GM19467 (cell line): ENCODE results near the gene DSCAML1.

Experiments
- ATAC-seq: cut with Tn5 transposase; IDR thresholded peaks from one replicate; pipeline ENCODE4 v1.9.1; 2021; ENCODE audit warnings: mild to moderate bottlenecking, moderate library complexity; ENCODE audit not compliant: unreplicated experiment

The DSCAML1 gene

DNA sequence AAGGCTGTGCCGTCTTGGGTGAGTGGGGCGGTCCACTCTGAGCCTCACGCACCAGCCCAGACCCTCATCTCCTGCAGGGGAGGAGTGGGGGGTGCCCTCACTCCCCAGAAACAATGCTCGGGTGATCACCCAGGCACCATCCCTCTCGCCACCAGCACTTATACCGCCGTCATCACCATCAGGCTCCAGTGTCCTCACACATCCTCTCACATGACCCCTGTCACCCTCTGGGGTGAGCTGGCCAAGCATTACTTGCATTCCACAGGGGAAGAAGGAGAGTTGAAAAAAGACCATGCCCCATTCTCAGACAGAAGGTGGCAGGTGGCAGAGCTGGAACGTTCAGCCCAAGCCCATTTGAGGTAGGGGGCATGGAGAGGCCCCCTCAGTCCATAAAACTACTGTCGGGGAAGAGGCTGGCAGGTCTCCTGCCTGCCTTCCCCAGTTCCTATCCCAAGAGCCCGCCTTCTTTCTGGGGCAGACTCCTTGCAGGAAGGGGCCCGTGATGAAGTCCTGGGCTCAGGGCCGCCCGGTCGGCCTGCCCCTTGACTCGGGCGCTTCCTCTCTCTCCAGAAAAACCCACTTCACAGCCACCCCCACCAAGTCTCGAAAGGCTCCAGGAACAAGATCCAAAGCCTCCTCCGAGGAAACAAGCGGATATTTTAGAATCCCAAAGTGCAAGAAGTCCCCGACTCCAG, 153.3 kb downstream of the DSCAML1 start:
- no peak for ATAC-seq

DNA sequence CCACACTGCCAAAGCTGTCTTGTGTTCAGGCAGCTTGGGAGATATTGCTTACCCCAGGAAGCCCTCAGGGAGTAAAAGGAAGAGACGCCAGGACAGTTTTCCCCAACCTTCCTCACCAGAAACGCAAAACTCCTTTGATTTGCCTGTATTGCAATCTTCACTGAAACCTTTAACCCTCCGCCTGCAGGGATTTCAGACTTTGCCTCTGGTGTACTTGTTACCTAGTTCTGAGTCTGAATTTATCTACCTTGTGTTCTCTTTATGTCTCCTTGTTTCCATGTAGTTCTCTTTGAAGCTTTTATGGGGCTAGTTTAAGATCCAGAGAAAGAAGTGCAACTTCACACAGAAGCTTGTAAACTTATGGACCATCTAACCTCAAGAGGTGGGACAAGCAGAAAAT, 154.2 kb downstream of the DSCAML1 start:
- no peak for ATAC-seq

- no peak for ATAC-seq
Measured at GRCh38 chr11:117642396-117642795, 154.6 kb downstream of the DSCAML1 start.

- no peak for ATAC-seq
Measured at GRCh38 chr11:117641008-117641915, 155.8 kb downstream of the DSCAML1 start.

- ATAC-seq = no peak
Measured at GRCh38 chr11:117640041-117640440, 157.0 kb downstream of the DSCAML1 start.

DNA sequence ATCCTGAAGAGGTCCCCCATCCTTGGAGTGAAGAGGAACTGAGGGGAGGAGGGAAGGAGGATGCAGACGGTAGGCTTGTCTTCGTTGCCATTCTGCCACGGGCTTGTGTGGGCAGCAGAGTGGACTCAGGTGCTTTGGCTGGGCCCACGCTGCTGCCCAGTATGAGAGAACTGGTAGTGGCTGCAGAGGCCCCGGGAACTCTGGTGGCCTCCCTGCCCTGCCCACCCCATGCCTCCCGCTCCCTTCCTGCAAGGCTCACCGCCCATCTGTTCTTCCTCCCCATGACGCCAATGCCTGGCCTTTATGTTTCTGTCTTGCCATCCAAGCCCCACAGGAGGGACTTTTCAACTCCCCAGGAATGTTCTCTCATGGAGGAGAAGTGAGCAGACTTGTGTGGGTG, 157.4 kb downstream of the DSCAML1 start:
- ATAC-seq = no peak

DNA sequence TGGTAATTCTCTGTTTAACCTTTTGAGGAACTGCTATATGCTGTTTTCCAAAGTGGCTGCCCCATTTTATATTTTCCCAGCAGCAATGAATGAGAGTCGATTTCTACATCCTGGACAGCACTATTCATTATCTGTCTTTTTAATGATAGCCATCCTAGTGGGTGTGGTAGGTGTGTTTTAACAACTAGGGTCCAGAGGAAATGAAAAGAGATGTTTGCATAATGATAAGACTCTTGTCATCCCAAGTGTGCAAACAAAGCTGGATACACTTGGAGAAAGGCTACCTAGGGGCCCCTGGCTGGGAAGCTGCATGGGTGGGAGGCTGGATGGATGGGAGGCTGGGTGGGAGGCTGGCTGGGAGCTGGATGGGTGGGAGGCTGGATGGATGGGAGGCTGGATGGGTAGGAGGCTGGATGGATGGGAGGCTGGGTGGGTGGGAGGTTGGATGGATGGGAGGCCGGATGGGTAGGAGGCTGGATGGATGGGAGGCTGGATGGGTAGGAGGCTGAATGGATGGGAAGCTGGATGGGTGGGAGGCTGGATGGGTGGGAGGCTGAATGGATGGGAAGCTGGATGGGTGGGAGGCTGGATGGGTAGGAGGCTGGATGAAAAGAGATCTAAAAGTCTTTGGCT, 158.0 kb downstream of the DSCAML1 start:
- no peak for ATAC-seq

DNA sequence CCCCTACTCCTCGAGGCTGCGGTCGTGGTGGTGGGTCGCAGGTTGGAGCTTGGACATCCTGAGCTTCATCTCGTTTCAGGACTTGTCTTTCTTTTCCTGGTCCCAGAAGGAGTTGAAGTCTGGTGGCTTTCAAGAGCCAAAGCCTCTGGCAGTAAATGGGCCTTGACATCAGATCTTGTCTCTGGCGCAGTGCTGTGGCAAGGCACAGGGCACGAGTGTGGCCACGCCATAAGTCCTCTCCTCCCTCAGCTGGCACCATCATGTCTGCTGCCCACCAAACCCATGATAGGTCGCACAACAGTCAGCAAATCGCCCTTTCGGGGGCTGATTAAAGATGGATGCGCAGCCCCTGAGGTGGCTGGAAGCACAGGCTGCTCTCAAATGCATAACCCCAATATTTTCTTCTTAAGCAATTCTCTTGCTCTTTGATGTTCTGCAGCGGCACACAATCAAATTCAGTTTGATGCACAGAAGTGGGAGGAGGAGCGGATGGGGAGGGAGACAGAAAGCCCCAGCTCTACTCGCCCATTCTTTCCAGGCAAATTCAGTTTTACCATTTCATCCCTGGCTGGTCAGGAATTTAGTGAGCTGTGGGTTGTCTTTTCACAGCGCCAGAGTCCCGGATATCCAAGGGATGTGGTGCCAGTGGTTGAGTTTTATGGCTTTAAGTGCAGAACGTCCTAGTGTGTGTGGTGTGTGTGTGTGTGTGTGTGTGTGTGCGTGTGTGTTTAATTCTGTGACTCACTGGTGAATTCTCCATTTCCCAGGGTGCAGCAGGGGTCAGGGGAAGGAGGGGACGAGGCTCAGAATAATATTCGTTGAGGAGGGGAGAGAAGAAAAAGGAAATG, 162.0 kb downstream of the DSCAML1 start:
- ATAC-seq = no peak

DNA sequence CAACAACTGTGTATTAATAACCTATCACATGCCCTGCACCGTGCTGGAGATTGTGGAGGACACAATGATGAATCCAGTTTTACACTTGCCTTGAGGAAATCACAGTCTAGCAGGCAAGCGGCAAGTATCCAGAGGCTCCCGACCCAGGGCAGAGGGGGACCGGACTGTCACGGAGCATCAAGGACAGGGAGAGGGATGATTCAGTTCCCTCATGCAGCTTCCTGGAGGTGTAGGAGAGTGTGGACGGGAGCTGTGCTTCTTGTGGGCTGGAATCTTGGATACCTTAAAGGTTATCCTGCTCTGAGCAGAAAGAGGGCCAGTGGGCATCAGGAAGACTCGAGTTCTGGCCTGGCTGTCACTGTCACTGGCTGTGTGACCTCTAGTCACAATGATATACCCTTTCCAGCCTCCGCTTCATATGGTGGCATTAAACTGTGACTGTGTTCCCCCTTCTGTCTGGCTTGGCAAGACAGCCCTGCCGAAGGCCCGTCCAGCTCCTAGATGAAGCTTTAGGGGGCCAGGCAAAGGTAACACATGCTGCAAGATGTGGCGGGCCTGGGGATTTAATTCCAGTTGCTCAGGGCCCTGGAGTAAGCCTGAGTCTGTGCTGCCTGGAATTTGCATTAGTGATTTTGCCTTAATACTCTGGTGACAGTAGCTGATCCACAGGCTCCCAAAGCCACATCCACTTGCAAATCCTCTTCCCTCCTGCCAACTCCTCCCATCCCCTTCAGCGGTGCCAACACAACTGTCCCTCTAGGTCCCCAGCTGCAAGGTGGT, 162.8 kb downstream of the DSCAML1 start:
- ATAC-seq = no peak

DNA sequence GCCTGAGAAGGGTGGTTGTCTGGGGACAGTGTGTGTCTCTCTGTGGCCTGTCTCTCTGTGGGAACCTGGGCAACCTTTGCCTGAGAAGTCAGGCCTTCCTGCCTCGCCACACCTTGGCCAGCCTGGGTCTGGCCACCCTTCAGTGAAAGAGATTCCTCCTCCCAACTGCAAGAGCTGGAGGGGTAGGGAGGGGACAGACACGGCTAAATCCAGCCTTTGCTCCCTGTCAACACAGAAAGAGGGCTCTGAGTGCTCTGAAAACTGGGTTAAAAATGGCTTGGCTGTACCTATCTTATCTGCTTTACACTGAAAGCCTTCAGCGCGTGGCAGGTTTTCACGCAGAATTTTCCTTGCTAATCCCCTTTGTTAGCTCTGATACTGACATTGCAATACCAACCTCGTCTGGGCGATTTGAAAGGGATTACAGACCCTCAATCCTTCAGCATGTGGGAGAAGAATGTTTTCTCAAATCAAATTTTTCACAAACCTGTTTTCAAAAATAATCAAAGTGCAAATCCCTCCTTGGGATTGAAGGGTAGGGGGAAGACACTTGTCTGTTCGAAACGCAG, 163.7 kb downstream of the DSCAML1 start:
- ATAC-seq = no peak

GRCh38 chr11:117632306-117632705, 164.7 kb downstream of the DSCAML1 start:
- ATAC-seq = no peak

DNA sequence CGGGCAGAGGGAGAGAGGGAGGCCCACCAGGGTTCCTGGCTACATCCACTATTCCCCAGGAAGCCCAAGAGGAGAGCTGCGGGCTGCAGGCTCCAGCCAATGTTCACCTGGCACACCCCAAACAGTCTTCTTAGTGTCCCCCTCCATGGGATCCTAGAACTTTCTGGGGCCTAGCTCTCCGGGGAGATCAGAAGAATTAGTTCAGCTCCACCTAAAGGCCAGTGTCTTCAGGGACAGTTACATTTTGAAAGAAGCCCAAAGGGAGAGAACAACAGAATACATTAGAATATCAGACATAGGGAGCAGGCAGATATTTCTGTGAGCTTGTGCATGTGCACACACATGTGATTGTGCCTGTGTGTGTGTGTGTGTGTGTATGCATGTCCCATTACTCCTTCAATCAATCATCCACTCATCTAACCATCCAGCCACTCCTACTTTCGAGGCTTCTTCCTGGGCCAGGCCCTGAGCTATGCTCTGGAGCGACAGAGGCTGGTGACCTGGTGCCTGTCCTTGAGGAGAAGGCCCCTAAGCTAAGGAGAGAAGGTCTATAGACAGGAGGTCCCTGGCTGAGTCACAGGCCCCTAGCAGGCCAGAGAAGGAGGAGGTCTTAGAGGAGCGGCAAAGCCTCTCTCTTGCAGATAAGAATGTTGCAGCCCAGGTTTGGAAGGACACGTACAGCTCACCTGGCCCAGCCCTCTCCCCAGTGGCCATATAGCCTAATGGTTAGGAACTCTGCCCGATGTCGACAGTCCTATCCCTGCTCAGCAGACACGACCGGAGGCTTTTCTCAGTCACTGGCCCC, 165.5 kb downstream of the DSCAML1 start:
- no peak for ATAC-seq

DNA sequence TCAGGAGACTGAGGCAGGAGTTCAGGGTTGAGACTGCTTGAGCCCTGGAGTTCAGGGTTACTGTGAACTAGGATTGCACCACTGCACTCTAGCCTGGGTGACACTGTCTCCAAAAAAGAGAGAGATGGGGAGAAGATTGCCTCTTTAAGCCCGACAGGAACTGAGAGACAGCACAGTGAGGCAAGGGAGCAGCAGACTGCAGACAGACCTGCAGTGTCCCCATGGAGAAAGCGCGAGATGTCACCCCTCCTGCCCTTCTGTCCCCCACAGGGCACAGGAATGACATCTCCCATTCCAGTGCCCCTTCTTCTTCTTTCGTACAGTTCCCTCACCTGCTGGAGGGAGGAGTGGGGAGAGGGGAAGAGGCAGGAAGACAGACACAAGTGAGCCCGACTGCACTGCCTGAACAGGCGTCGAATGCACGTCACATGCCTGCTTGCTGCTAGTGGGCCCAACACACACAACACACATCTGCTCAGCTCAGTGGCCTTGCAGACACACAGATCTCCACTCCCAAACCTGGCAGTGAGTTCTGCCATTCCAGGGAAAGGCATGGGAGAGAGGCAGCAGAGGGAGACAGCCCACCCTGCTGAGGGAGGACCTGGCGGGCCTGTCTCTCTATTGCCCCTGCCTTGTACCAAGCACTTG, 167.0 kb downstream of the DSCAML1 start:
- ATAC-seq = no peak

GRCh38 chr11:117629146-117629545, 167.9 kb downstream of the DSCAML1 start:
- no peak for ATAC-seq

GRCh38 chr11:117627259-117627658, 169.8 kb downstream of the DSCAML1 start:
- no peak for ATAC-seq

- no peak for ATAC-seq
Measured at GRCh38 chr11:117626576-117626975, 170.4 kb downstream of the DSCAML1 start.

- ATAC-seq = no peak
Measured at GRCh38 chr11:117625237-117625636, 171.8 kb downstream of the DSCAML1 start.

DNA sequence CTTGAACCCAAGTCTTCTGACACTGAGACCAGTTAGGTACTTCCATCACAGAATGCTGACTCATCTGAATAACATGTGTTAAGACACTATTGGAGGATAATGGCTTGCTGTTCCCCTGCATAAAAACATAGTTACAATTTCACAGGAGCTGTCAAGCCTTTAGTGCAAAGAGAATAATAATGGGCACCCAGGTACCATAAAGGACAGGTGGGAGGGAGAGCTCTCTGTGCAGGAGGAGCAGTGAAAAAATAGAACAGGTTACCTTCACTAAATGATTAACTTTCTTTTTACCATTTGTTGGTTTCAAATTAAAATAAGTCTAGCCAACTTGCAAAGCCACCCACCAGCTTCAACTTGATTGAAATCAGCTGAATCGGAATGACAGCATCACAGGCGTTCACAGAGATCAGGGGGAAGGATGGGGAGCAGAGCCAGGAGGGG, 173.2 kb downstream of the DSCAML1 start:
- no peak for ATAC-seq
